Measurements from ENCODE around the gene MPRIP. TPM values are rescaled to one million over a fixed set of nuclear protein-coding genes. Genes with fewer than 3 reads are reported as not detected.

MPRIP gene
- total RNA-seq, 4 donors from 2014 or later = 130 to 244 (median 155) TPM

- Histone ChIP-seq H3K27me3 (no peaks in the 10 kb centered on the region), H3K9me3 (no peaks in the 10 kb centered on the region), H3K4me3 (replicated peaks in 1 of 3) (no peak overlapping the region), H3K36me3 (peaks cover 79 to 89% of the 10 kb centered on the region in 2 donors), H3K27ac (no peak overlapping the region), H3K4me1 (peaks cover 5 to 17% of the 10 kb centered on the region in 2 donors)
- WGBS, 2 donors = 76 to 84% methylated on average over 12 of the region's 12 CpGs
- DNase-seq = no peak
- intact Hi-C loops (cut with DNase I) = no loop called here
- TF ChIP-seq CTCF (IDR thresholded peaks at IDR 0.05) (no peak), POLR2A (IDR thresholded peaks at IDR 0.05) (no peak)
Measured at GRCh38 chr17:17175917-17176316, 133.7 kb downstream of the MPRIP start.

- Histone ChIP-seq H3K4me3 (replicated peaks in 1 of 3) (no peak overlapping the region), H3K27ac (no peak overlapping the region), H3K4me1 (peaks cover under 1 to 12% of the 10 kb centered on the region in 2 donors), H3K36me3 (peaks cover 81 to 94% of the 10 kb centered on the region in 2 donors), H3K9me3 (no peaks in the 10 kb centered on the region), H3K27me3 (no peaks in the 10 kb centered on the region)
- TF ChIP-seq POLR2A (IDR thresholded peaks at IDR 0.05) = no peak
- TF ChIP-seq CTCF (IDR thresholded peaks at IDR 0.05) = no peak
- no peak for DNase-seq
- 94 to 95% methylated on average over 12 of the region's 12 CpGs for WGBS, 2 donors
- intact Hi-C loops (cut with DNase I) = no loop called here
Measured at GRCh38 chr17:17176341-17176740, 134.1 kb downstream of the MPRIP start.

- intact Hi-C loops (cut with DNase I) = no loop called here
- Histone ChIP-seq H3K9me3 (no peaks in the 10 kb centered on the region), H3K27me3 (no peaks in the 10 kb centered on the region), H3K4me3 (replicated peaks in 1 of 3) (no peak overlapping the region), H3K27ac (no peak overlapping the region), H3K4me1 (peaks cover 7 to 11% of the 10 kb centered on the region in 2 donors), H3K36me3 (peaks cover 74 to 89% of the 10 kb centered on the region in 2 donors)
- 94 to 97% methylated on average over 8 to 12 of the region's 12 CpGs for WGBS, 2 donors
- no peak for TF ChIP-seq POLR2A (IDR thresholded peaks at IDR 0.05)
- no peak for TF ChIP-seq CTCF (IDR thresholded peaks at IDR 0.05)
- DNase-seq = no peak
Measured at GRCh38 chr17:17177176-17177575, 134.9 kb downstream of the MPRIP start.

GRCh38 chr17:17179371-17179827, 137.1 kb downstream of the MPRIP start:
- Histone ChIP-seq H3K4me3 (replicated peaks in 1 of 3) (no peak overlapping the region), H3K36me3 (peaks cover 64 to 74% of the 10 kb centered on the region in 2 donors), H3K4me1 (peaks cover 12 to 18% of the 10 kb centered on the region in 2 donors), H3K27ac (no peak overlapping the region), H3K9me3 (no peaks in the 10 kb centered on the region), H3K27me3 (no peaks in the 10 kb centered on the region)
- 92 to 94% methylated on average over 2 of the region's 2 CpGs for WGBS, 2 donors
- intact Hi-C loops (cut with DNase I) = no loop called here
- no peak for DNase-seq
- TF ChIP-seq POLR2A (IDR thresholded peaks at IDR 0.05) = no peak
- no peak for TF ChIP-seq CTCF (IDR thresholded peaks at IDR 0.05)

DNA sequence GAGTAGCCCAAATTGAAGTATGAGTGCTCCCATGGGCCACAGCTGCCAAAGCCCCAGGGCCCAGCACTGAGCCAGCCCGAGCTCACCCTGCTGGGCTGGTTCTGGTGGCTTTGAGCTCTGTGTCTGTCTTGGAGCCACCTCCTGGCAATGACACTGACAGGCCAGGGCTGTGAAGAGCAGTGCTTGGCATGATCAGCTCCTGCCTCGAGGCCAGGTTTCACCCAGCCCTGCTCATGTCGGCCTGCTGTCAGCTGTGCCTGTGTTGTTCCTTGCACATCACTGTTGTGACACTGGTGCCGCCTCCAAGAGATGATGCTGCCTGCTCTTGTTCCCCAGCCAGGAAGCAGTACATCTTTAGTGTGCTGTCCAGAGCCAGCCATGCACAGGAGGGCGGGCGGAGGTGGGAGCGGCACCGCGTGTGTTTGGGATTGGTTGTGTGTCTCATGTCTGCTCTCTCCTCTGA, 137.9 kb downstream of the MPRIP start:
- DNase-seq = no peak
- peaks cover 61 to 68% of the 10 kb centered on the region in 2 donors for H3K36me3 ChIP-seq
- no peak overlapping the region for H3K27ac ChIP-seq
- no peak overlapping the region for H3K4me3 ChIP-seq (replicated peaks in 1 of 3)
- peaks cover 12 to 26% of the 10 kb centered on the region in 2 donors for H3K4me1 ChIP-seq
- H3K27me3 ChIP-seq = no peaks in the 10 kb centered on the region
- WGBS, 2 donors = 75 to 87% methylated on average over 7 to 8 of the region's 9 CpGs
- no peaks in the 10 kb centered on the region for H3K9me3 ChIP-seq
- intact Hi-C loops (cut with DNase I) = no loop called here
- TF ChIP-seq POLR2A (IDR thresholded peaks at IDR 0.05) = no peak
- no peak for TF ChIP-seq CTCF (IDR thresholded peaks at IDR 0.05)
